Stimulated activated CD4-positive, alpha-beta T cell treated with anti-CD3 and anti-CD28 coated beads, Interleukin-15, amount 100 ng/mL, for 1 hour (primary cell): ENCODE data around the gene SDHB.

Experiments used
- DNase-seq, 2 donors: peaks; one replicate each; pipeline ENCODE4 v3.0.0-alpha.2; 2020; ENCODE audit warnings: low read depth in 1 of 2, low spot score in 1 of 2

SDHB gene

DNA sequence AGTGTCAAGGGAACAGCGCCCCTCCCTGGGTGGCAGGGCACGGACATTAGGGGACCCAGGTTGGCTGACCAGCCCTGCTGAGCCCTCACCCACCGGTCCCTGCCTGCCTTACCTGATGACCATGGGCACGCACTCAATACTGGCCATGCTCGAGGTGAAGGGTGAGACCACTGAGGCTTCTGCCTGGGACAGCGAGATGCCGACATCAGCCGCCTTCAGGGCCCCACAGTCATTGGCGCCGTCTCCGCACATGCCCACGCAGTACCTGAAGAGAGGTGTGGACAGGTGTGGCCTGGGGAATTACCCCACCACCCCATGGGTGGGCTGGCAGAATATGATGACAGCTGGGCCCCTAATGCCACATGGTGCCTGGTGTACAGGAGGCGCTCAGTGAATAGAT lies 65.6 kb downstream of the SDHB start:
- no peak for DNase-seq

DNA sequence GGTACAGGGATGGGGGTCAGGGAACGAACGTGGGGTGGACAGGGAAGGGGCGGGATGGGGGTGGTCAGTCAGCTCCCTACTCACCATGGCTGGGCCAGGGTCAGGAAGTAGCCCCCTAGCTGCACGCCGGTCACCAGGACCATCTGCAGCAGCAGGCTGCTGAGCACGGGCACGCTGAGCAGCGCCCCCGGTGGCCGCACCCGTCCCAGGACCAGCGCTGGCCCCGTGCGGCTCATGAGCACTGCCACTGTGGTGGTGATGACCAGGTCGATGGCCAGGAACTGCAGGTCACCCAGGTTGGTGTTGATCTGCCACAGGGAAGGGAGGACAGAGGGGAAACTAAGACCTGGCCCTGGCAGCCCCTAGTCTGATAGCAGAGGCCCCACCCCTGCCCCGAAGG lies 66.9 kb downstream of the SDHB start:
- DNase-seq = no peak

DNA sequence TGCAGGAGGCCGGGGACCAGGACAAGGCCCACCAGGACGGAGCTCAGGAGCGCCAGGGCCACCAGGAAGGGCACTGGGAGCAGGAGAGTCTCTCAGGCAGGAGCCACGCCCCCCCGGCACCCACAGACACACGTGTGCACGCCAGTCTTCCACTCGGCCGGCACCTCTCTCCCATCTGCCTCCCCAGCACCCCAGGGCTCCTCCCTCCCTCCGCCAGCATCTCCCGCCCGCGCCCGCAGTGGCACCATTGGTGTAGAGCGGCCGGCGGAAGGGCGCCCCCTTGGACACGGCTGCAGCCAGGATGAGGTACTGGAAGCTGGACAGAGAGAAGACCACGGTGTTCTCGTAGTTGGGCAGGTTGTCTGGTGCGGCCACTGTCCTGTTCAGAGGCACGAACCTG lies 67.3 kb downstream of the SDHB start:
- no peak for DNase-seq

DNA sequence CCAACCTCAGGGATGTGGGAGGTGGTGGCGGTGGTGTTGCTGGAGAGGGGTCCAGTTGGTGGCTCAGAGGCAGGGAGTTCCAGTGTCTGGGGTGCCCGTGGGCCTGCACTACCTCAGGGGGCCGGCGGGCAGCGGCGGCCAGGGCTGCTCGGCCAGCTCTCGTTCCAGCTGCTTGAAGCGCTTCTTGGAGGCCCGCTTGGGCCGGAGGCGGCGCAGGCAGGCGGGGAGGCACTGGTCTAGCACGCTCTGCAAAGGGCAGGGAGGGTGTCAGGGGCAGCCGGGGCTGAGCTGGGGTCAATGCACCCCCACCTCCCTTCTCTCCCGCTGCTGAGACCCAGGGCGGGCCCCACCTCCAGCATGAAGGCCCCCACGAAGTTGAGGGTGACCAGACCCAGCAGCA lies 67.7 kb downstream of the SDHB start:
- no peak for DNase-seq

DNA sequence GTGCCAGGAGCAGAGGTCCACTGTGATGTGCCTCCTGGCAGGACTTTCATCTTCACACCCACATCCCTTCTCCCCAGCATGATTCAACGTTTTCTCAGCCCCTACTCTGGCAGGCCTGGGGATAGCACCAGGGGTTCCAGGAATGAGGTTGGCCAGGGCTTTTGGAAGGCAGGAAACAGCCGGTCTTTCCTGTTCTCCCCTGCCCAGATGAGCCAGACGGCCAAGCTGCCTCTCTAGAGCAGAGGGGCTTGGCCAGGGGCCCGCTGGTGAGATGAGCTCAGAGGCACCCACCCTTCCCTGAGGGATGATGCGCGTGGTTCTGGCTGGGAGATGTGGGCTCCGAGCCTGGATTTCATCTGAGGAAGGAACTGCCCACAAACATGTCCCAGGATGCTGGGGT lies 69.1 kb downstream of the SDHB start:
- no peak for DNase-seq

DNA sequence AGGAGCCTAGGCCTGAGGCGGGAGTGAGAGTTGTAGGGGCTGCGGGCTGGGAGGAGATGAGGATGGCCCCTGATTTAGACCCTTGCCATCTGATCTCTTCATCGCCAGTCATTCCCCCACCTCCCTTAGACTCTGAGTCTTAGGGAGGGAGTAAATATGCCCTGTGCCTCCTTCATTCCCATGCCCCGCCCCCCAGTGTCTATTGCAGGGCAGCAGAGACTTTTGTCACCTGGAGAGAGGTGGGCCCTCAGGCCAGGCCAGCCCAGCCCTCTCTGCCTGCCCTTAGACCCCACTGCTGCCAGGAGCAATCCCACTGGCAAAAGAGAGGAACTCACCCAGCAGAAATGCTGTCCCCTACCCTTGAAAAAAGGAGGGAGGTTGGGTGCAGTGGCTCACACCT lies 70.2 kb downstream of the SDHB start:
- DNase-seq = no peak

DNA sequence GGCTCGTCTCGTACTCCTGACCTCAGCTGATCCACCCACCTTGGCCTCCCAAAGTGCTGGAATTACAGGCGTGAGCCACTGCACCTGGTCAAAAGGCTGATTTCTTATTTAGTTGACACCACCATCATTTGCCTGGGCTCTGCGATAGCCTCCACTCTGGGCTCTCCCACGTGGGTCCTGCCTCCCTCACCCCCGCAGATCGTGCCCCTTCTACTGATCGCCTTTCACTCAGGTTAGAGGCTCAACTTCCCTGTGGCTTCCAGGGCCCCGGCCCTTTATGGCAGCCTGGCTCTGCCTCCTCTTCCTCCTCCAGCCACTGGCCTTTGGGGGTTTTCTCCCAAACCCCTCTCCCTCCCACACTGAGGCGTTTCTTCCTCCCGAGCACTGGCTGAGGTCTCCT lies 70.9 kb downstream of the SDHB start:
- DNase-seq = no peak

DNA sequence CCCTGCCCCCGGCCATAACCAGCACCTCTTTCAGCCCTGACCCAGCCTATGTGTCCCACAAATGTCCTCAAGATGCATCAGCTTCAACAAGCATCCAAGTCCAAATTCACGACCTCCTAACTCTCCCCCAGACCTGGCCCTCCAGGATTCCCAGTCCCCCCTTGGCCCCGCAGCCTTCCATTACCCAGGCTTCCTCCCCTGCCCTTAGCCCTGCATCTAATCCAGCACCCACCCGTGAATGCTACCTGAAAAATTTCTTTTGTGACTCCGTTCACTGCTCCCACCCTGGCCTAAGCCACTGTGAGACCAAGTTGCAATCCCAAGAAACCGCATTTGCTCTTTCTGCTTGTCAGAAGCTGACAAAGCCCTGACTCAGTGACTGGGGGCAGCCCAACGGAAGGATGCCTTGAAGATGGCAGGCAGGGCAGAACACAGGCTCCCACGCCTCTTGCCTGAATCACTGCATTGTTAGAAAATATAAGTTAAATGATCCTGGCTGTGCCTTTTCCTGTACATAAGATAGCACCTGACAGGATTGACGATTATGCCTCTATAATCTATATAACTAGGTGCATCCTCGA lies 72.5 kb downstream of the SDHB start:
- no peak for DNase-seq

DNA sequence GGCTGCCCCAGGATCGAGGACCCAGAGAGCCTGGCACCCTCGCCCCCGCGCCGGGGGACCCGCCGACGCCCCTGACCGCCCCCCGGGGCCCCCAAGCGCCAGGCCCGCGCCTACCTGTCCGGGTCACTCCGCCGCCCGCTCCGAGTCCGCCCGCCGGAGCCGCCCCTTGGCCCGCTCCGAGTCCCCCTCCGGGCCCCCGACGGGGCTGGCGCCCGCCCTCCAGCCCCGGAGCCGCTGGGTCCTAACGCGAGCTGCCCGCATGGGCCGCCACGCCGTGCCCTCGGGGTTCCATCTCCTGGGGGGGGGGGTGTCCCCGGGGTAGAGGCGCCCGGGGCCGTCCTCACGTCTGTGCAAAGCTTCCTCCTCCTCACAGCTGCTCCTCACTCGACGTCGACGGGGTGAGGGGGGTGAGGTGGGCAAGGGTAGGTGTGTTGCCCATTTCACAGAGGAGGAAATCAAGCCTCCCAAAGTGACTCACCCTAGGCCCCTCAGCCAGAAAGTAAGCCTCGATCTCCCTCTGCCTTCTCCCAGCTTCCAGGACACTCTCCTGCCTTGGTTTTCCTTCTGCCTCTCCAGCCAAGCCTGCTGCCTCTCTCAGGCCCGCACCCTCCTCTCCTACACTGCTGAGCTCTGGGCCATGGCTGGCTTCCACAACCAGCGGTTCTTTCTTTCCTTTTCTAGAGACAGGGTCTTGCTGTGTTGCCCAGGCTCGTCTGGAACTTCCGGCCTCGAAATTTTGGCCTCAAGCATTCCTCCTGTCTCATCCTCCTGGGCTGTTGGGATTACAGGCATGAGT lies 73.2 kb downstream of the SDHB start, which contains the start of gene MFAP2:
MFAP2 (minus strand) TSS at position 148 of the 796 bp plus-strand sequence. CDS start 2,347 bp downstream, outside the sequence.
- no peak for DNase-seq

DNA sequence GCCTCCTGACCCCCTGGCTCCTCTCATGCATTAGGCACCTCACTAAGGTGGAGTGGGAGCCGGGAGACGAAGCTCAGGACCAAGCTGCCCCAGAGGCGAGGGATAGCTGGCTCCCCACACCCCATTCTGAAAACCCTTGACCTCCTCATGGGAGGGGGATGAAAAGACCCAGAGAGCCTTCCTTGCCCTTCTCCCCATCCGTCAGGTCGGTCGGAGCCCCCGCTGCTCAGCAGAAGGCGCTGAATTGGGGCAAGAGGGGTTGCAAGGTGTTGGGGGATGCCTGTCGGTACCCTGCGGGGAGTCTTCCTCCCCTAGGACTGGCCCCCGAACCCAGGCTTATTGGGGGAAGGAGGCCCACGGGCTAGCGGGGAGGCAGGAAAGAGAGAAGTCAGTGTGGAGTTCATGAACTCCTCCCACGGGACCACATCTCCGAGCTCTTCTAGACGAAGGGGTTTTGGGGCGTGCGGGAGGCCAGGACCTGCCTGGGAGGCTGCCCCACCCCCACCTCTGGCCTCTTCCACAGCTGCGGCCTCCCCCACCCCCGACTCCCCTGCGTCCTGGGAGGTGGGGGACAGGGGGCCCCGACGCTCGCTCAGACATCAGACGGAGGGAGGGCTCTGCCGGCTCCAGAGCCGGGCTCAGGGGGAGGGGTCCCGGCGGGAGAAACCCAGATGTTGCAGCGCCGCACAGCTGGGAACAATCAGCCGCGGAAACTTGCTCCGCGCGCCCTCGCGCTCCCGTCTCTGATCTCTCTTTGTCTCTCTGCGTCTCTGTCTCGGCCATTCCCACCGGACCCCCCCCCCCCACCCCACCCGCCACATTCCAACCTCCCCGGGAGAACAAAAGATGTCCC lies 74.1 kb downstream of the SDHB start:
- DNase-seq = no peak

DNA sequence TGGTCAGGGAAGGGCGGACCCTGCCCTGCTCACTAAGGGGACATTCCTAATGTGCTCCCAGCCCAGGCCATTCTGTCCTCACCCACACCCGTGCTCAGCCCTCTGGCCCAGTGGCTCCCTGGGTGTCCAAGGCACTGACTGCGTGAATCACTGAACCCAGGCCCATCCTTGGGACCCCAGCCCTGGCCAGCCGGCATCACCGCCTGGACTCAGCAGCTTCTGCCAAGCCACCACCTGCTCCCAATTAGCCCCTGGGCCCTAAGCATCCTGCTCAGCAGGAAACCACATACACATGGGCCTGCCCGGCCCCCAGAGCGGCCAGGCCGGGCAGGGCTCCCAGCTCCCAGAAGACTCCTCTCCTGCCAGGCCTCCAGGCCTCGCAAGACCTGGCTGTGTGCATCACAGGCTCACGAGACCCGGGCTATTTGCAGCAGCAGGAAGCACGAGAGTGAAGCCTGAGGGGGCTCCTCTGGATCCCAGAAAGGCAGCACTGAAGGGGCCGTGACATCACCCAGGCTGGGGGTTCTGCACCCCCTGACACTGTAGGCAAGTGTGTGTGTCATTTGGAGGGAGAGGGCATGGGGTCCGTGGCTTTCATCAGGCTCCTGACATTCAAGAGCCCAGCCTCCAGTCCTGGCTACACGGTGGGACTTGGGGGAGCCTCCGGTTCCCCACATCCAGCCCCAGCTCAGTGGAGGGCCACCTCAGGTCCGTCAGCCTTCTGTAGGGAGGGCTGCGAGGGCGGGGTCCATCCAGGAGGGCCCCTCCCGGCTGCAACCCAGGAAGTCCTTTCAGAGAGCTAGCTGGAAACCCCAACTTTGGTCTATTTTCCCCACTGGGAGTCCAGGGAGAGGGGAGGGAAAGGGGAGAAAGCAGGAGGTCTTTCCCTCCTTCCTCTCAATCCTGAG lies 75.0 kb downstream of the SDHB start:
- DNase-seq = no peak

DNA sequence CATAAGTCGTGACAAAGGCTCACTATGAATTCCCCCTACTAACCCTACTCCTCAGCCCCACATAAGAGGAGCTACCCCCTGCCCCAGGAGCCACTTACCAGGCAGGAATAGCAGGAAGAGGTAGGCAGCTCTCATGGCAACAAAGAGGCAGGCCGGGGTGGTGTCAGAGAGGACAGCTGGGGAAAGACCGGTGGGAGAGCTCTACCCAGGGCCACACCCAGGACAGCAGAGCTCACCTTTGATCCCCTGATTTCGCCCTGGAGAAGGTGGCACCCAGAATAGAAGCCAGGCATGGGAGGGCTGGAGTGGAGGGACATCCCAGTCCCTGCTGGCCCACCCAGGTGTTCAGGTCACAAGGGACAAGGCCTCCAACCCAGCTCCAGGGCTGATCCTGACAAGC lies 75.7 kb downstream of the SDHB start:
- DNase-seq = no peak

DNA sequence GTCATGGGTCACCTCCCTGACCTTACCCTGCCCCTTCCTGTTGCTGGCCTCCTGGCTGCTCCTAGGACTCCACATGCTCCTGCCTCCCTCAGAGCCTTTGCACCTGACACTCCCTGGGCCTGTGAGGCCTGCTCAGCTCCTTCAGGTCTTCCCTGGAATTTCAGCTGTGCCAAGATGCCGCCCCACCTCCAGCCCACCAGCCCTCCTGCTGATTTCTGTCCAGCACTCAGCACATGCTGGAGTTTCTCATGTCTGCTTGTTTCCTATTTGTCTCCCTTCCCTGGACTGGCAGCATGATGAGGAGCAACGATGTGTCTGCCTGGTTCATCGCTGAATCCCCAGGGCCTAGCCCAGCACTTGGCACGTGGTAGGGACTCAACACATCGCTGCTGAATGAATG lies 76.5 kb downstream of the SDHB start:
- no peak for DNase-seq

DNA sequence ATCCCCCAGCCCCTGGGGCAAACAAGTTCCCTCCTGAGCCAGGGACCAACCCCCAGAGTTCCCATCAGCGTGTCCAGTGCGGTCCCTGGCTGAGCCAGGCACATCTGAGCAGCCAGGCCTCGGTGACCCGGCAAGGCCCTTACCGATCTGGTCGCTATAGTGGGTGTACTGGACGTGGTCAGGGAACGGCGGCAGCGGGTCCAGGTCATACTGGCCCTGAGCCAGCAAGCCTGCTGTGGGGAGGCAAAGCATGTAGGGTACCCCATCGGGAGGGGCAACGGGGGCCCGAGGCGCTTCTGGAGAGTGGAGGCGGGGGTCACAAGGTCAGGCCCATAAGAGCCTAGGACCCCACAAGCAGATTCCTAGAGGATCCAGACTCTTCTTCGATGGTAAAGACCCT lies 76.9 kb downstream of the SDHB start:
- DNase-seq = no peak

DNA sequence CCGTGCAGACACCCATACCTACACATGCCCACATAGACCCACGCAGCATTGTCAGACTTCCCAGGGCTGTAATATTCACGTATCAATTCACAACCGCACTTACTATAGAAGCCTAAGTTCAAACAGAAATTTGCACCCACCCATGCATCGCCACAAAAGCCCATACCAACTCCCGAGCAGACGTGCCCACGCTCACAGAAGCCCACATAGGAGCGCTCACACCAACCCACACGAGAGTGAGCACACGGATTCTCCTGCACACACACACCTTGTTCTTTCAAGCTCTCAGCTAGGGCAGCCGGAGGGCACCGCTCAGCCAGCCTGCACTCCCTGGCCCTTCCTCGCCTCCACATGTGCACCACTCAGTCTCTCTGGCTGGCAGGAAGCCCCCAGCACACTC lies 78.0 kb downstream of the SDHB start:
- DNase-seq = no peak

DNA sequence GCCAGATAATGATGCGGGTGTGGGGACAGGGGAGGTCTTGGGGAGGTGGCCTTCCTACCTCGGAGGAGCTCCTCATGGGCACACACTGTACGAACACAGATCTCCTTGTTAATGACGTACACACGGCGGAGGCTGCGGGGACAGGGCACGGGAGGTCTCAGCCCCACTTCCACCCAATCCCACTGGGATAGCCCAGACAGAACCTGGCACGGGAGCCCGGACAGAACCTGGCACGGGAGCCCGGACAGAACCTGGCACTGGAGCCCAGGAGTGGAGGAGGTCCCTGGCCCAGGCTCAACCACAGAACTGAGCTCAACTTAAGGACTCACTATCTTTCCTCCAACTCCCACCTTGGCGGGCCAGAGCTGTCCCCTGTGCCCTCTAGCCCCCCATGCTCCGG lies 78.6 kb downstream of the SDHB start:
- no peak for DNase-seq

DNA sequence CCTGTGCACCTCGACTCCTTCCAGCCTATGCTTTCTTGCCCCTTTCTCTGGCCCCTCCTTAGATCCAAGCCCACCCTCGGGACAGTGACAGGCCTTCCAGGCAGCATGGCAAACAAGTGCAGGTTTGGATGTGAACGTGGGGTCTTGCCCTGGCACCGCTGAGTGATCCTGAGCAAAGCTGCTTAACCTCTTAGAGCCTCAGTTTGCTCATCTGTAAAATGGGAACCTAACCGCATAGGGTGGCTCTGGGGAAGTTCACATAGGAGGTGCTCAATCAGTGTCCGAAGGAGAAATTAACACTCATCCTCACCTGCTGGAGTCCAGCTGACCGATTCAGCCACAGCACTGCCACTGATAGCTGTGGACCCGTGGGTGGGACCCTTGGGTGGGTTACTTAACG lies 80.6 kb downstream of the SDHB start:
- no peak for DNase-seq

DNA sequence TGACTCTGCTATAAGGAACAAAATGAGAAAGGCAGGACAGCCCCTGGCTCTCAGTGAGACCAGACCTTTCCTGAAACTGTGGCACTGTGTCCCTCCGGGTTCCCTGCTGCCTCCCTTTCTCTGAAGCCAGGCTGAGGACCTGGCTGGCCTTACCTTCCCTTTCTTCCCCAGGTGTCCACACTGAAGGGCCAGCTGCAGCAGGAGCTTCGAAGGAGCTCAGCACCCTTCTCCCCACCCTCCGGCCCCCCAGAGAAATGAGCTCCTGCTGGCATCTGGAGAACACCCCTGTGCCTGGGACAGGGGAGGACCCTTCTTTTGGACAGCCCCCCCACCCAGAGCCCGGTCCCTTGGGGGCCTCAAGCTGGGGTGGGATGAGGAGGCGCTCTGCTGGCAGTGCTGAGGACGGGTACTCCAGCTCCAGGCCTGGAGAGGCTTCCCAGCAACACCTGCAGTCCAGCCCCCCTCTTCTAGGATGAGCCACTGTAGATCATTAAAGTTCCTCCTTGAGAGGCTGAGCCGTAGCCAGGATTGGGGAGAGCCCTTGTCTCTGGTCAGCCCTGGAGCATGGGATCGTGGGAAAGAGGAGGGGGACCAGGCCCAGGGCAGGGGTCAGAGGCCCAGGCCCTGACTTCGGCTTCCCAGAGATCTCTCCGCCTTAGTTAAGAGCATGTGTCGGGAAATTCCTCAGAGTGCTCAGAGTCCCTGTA lies 81.5 kb downstream of the SDHB start:
- DNase-seq = no peak

DNA sequence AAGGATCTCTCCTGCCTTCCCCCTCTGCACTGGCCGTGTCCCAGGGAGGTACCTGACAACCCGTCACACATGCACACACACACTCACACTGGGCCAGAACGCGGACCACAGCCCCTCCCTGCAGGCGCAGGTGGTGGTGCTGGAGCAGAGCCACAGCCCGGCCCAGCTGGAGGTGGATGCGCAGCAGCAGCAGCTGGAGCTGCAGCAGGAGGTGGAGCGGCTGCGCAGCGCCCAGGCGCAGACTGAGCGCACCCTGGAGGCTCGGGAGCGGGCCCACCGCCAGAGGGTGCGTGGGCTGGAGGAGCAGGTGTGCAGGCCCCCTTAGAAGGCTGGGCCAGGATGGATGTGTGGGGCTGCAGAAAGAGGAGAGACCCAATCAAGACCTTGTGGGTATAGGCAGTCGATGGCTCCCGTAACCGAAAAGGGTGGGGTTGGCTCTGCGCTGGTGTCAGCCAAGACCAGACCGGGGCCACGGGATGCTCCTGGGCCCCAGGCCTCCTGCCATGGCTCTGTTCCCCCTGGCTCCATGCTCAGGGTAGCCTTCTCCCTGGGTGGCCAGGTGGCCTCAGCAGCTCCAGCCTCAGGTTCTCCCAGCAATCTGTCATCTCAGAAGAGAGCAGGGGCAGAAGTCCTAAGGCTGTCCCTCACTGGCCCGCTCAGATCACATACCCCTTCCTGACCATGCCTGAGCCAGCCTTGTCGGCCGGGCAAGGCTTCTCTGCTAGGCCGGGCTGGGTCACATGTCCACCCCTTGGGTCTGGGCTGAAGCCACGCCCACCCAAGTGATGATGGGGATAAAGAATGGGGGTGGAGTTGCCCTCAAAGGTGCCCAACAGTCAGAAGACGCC lies 82.3 kb downstream of the SDHB start:
- DNase-seq = no peak
